Kidney epithelial cell (primary cell): ENCODE data around the gene KRTAP10-4. TPM values are rescaled to one million over a fixed set of nuclear protein-coding genes. Genes with fewer than 3 reads are reported as not detected.
"Not testable (repeated sequence)": the region's sequence is repeated elsewhere in the genome, so short reads cannot be mapped to it uniquely, and the experiment has no call there.

Experiments used
- DNase-seq: peaks from one replicate; pipeline ENCODE4 v3.0.0-alpha.2; 2010; ENCODE audit warnings: low read depth
- H3K27me3 ChIP-seq: 2 replicates; pipeline ENCODE4 v1.6.0; 2011; ENCODE audit warnings: low read length; ENCODE audit not compliant: control insufficient read depth, insufficient read depth
- H3K36me3 ChIP-seq: 2 replicates; pipeline ENCODE4 v1.5.1; 2011; ENCODE audit warnings: low read length; ENCODE audit not compliant: control insufficient read depth, insufficient read depth
- H3K4me3 ChIP-seq: 2 replicates; pipeline ENCODE4 v1.5.1; 2011; ENCODE audit warnings: low read depth, mild to moderate bottlenecking, control low read depth, low read length
- total RNA-seq: library from RNA; depleted of rRNA; stranded (reverse); fragments of >200 nt; gene quantifications from 2 replicates; pipeline ENCODE4 v1.2.3, GENCODE V29; 2015
- TF ChIP-seq, protein P1 (sequence below): IDR thresholded peaks from 2 replicates; pipeline ENCODE4 v1.5.1; 2011; ENCODE audit warnings: mild to moderate bottlenecking, moderate library complexity, low read length, control low read depth, inconsistent platforms; ENCODE audit not compliant: insufficient read depth, poor library complexity, severe bottlenecking

KRTAP10-4 gene, protein sequence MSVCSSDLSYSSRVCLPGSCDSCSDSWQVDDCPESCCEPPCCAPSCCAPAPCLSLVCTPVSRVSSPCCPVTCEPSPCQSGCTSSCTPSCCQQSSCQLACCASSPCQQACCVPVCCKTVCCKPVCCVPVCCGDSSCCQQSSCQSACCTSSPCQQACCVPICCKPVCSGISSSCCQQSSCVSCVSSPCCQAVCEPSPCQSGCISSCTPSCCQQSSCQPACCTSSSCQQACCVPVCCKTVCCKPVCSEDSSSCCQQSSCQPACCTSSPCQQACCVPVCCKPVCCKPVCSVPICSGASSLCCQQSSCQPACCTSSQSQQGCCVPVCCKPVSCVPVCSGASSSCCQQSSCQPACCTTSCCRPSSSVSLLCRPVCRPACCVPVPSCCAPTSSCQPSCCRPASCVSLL
- not detected in 2 replicates for total RNA-seq

DNA sequence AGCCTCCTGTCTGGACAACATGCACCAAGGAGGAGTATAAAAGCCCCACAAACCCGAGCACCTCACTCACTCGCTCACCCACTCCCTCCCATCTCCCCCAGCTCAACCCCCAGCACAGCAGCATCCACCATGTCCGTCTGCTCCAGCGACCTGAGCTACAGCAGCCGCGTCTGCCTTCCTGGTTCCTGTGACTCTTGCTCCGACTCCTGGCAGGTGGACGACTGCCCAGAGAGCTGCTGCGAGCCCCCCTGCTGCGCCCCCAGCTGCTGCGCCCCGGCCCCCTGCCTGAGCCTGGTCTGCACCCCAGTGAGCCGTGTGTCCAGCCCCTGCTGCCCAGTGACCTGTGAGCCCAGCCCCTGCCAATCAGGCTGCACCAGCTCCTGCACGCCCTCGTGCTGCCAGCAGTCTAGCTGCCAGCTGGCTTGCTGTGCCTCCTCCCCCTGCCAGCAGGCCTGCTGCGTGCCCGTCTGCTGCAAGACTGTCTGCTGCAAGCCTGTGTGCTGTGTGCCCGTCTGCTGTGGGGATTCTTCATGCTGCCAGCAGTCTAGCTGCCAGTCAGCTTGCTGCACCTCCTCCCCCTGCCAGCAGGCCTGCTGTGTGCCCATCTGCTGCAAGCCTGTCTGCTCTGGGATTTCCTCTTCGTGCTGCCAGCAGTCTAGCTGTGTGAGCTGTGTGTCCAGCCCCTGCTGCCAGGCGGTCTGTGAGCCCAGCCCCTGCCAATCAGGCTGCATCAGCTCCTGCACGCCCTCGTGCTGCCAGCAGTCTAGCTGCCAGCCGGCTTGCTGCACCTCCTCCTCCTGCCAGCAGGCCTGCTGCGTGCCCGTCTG lies at the start of gene KRTAP10-4:
TSS of gene KRTAP10-4 (plus strand) at position 100 of the 827 bp plus-strand sequence. CDS start at position 130, 30 bp downstream.
- not testable (repeated sequence) for H3K27me3 ChIP-seq, H3K36me3 ChIP-seq, H3K4me3 ChIP-seq, DNase-seq

DNA sequence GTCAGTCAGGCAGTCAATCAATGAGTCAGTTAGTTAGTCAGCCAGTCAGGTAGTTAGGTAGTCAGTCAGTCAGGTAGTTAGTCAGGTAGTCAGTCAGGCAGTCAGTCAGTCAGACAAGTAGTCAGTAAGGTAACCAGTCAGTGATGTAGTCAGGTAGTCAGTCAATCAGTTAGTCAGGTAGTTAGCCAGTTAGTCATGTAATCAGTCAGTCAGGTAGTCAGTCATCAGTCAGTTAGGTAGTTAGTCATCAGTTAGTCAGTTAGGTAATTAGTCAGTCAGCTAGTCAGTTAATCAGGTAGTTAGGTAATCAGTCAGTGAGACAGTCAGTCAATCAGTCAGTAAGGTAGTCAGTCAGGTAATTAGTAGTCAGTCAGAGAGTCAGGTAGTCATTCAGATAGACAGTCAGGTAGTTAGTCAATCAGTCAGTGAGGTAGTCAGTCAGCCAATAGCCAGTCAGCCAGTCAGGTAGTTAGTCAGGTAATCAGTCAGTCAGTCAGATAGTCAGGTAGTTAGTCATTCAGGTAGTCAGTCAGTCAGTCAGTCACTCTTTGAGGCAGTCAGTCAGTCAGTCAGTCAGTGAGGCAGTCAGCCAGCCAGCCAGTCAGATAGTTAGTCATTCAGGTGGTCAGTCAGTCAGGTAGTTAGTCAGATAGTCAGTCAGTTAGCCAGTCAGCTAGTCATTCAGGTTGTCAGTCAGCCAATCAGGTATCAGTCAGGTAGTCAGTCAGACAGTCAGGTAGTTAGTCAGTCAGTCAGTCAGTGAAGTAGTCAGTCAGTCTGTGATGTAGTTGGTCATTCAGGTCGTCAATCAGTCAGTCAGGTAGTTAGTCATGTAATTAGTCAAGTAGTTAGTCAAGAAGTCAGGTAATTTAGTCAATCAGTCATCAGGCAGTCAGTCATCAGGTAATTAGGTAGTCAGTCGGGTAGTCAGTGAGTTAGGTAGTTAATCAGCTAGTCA lies 48.8 kb upstream of the KRTAP10-4 start:
- TF ChIP-seq, protein P1, sequence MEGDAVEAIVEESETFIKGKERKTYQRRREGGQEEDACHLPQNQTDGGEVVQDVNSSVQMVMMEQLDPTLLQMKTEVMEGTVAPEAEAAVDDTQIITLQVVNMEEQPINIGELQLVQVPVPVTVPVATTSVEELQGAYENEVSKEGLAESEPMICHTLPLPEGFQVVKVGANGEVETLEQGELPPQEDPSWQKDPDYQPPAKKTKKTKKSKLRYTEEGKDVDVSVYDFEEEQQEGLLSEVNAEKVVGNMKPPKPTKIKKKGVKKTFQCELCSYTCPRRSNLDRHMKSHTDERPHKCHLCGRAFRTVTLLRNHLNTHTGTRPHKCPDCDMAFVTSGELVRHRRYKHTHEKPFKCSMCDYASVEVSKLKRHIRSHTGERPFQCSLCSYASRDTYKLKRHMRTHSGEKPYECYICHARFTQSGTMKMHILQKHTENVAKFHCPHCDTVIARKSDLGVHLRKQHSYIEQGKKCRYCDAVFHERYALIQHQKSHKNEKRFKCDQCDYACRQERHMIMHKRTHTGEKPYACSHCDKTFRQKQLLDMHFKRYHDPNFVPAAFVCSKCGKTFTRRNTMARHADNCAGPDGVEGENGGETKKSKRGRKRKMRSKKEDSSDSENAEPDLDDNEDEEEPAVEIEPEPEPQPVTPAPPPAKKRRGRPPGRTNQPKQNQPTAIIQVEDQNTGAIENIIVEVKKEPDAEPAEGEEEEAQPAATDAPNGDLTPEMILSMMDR = no peak
- DNase-seq = no peak
- H3K27me3 ChIP-seq = no peaks in the 10 kb centered on the region

DNA sequence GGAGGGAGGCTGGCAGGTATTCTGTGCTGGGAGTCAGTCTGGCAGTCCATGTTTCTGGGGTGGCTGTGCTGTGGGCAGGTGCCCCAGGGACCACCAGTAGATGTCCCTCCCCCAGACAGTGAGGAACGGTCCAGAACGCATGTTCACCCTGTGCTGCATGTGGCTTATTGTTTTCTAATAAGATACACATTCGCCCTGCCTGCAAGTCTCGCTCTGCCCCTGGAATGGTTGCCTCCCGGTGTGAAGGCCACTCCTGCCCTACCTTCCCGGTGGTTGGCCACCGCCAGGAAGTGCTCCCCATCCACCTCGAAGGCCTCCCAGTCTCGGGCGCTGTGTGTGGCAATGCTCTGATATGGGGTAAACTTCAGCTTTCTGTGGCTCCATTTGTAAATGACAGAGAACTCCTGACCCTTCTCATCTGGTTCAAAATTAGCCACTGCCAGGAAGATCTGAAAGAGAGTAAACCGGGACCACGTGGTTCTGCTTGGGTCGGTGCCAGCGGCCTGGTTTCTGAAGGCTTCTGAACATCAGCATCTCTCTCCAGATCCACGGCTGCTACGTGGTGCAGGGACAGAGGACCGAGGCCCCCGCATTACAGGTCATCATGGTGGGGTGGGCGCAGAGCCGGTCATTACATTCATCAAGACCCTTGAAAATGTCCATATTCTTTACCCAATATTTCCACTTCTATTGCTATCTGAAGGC lies 48.0 kb upstream of the KRTAP10-4 start:
- TF ChIP-seq, protein P1 = no peak
- Histone ChIP-seq H3K27me3 (no peaks in the 10 kb centered on the region), H3K4me3 (no peak overlapping the region), H3K36me3 (no peaks in the 10 kb centered on the region)
- DNase-seq = no peak

More for the DNA sequence above, 48.8 kb upstream of the KRTAP10-4 start:
- H3K36me3 ChIP-seq = no peaks in the 10 kb centered on the region
- no peak overlapping the region for H3K4me3 ChIP-seq

DNA sequence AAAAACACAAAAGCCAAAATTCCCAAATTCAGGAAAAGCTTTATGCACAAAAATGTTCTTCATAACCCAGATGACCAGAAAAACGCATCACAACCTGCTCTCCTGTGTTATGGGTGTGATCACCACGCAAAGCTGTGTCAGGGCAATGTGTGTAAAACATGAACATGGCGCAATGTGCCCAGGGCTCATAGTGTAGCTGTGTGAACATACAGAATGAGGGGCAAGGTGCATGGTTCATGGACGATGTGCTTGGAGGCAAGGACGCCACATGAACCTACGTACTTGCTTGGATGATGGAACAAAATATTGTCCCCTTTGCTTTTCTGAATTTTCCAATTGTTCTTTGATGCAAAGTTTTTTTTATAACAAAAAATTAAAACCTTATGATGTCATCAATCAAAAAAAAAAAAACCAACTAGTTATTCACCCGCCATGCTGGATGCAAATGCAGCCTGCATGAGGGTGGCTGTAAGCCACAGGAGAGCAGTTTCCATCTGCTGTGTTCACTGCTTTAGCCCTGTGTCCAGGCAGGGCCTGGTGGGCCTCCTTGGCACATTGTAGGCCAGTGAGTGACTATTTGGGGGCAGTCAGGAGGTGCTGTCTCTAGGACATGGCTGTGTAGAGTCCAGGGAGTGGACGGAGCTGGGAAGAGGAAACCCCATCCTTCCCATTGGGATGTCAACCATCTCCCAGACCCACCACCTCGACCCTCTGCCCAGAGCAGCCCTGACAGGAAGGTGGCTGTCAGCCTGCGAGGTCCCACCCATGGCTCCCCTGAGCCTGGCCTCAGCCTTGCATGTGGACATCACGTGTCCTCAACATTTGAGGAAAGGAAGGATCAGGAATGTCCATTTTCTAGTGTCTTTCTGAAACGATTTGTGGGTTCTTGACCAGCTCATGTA lies 47.2 kb upstream of the KRTAP10-4 start:
- TF ChIP-seq, protein P1 = no peak
- no peak overlapping the region for H3K4me3 ChIP-seq
- DNase-seq = no peak
- no peaks in the 10 kb centered on the region for H3K27me3 ChIP-seq
- no peaks in the 10 kb centered on the region for H3K36me3 ChIP-seq

DNA sequence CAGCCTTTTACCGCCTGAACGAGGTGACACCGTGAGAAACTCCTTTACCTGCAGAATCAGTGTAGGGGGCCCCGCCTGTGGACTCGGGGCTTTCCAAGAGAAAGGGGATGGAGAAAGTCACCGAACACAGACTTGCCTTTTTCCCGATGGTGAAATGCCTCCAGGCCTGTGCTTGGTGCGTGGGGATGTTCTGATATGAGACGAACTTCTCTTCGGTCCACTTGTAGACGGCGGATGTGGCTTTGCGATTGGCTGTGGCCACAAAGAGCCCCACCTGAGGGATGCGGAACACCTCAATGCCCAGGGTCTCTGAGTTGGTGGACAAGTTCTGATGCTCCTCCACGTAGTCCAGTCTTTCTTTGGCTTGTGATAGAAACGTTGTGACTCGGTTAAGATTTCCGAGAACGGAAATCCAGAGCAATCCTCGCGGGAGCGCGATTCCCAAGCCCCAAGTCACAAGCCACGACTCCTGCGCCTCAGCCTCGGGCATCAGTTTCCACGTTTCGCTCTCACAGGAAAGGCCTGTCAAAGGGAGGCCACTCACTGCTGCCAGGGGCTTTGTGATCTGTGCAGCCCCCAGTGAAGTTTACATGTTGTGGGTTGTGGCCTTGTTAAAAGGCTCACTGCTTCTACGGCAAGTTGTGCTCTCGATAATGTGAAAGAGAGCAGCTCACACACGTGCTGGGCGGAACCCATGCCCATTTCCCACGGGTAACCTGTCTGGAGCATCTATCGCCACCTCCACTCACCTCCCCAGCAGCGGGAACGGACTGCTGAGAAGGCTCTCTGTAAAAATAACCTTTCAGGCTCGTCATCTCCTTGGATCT lies 46.2 kb upstream of the KRTAP10-4 start:
- TF ChIP-seq, protein P1 = no peak
- Histone ChIP-seq H3K4me3 (no peak overlapping the region), H3K36me3 (no peaks in the 10 kb centered on the region), H3K27me3 (no peaks in the 10 kb centered on the region)
- DNase-seq = no peak
